Ascending aorta (tissue), 2 donors: ENCODE measurements around the gene DBP. TPM values are rescaled to one million over a fixed set of nuclear protein-coding genes. Genes with fewer than 3 reads are reported as not detected.
"Not testable (repeated sequence)": the region's sequence is repeated elsewhere in the genome, so short reads cannot be mapped to it uniquely, and the experiment has no call there.

ENCODE experiments used
- DNase-seq, 2 donors: peaks; one replicate each; pipeline ENCODE4 v3.0.0-alpha.2; 2019; ENCODE audit warnings: low spot score in 2 of 2
- H3K27ac ChIP-seq, 2 donors: fragments of 200-600 bp; sonication (generic); one replicate each; pipeline ENCODE4 v1.5.1; 2016 to 2017; ENCODE audit warnings: mild to moderate bottlenecking in 1 of 2
- H3K27me3 ChIP-seq: fragments of 200-600 bp; sonication (generic); one replicate; pipeline ENCODE4 v1.5.1; 2017
- H3K36me3 ChIP-seq, 2 donors: fragments of 200-600 bp; sonication (generic); one replicate each; pipeline ENCODE4 v1.5.1; 2016
- H3K4me1 ChIP-seq, 2 donors: fragments of 200-600 bp; sonication (generic); one replicate each; pipeline ENCODE4 v1.5.1; 2016 to 2017; ENCODE audit warnings: mild to moderate bottlenecking in 1 of 2
- H3K4me3 ChIP-seq, 2 donors: fragments of 200-600 bp; sonication (generic); one replicate each; pipeline ENCODE4 v1.5.1; 2016 to 2017; ENCODE audit warnings: mild to moderate bottlenecking in 1 of 2
- H3K9me3 ChIP-seq, 2 donors: fragments of 200-600 bp; sonication (generic); one replicate each; pipeline ENCODE4 v1.5.1; 2016
- CTCF ChIP-seq, 3 experiments: fragments of 200-600 bp in 2 of 3; fragments of 450-650 bp in 1 of 3; sonication (generic) in 2 of 3; IDR thresholded peaks; one replicate each; pipeline ENCODE4 v1.5.1; 2016 to 2019; ENCODE audit warnings: antibody characterized with exemption in 3 of 3, mild to moderate bottlenecking in 1 of 3, moderate library complexity in 1 of 3
- intact Hi-C: fragments of 100-400 bp; cut with DNase I; formaldehyde crosslinking; loops from one replicate; pipeline ENCODE4 v1.15.1; 2023
- total RNA-seq: library from RNA; depleted of rRNA; stranded (reverse); fragments of >200 nt; gene quantifications from one replicate; pipeline ENCODE4 v1.1.0, GENCODE V29; 2016

Gene DBP
- total RNA-seq: 0.21 TPM

- no peaks in the 10 kb centered on the region for H3K9me3 ChIP-seq
- H3K27ac ChIP-seq: peak within 1 kb of the TSS; percentile 94 to 99
- H3K4me3 ChIP-seq: peak within 1 kb of the TSS; percentile 66 to 89
- intact Hi-C loops: loop anchor here (2.0 to 10.0 kb wide), 5 partner anchors 168 to 1218 kb away; partner anchors contain the start of genes CYTH2, DKKL1, PRMT1 and PTOV1
- peak in 1 of 2 donors; percentile 81 for DNase-seq
- peaks cover 0 to 5% of the 10 kb centered on the region in 2 donors for H3K36me3 ChIP-seq
- peak in 1 of 3 experiments; percentile 17 for TF ChIP-seq CTCF (IDR thresholded peaks at IDR 0.05)
- peaks cover 19 to 39% of the 10 kb centered on the region in 2 donors for H3K4me1 ChIP-seq
- no peaks in the 10 kb centered on the region for H3K27me3 ChIP-seq
These were observed at the start of gene DBP for GRCh38 chr19:48636859-48637448. Gene DBP, minus strand, starts transcription at chr19:48637379. Its CDS starts 385 bp downstream, at chr19:48636994.

GRCh38 chr19:48686637-48687036, 49.5 kb upstream of the DBP start:
- intact Hi-C loops, H3K4me1 ChIP-seq, H3K27me3 ChIP-seq, H3K4me3 ChIP-seq, DNase-seq, H3K27ac ChIP-seq, H3K36me3 ChIP-seq, H3K9me3 ChIP-seq: not testable (repeated sequence)

GRCh38 chr19:48686088-48686487, 48.9 kb upstream of the DBP start:
- DNase-seq: no peak
- Histone ChIP-seq H3K27me3 (no peaks in the 10 kb centered on the region), H3K36me3 (no peaks in the 10 kb centered on the region), H3K4me3 (no peak overlapping the region), H3K9me3 (no peaks in the 10 kb centered on the region), H3K4me1 (no peaks in the 10 kb centered on the region), H3K27ac (no peak overlapping the region)
- no peak for TF ChIP-seq CTCF (IDR thresholded peaks at IDR 0.05)
- intact Hi-C loops: no loop called here

- no peaks in the 10 kb centered on the region for H3K4me1 ChIP-seq
- no peaks in the 10 kb centered on the region for H3K27me3 ChIP-seq
- H3K36me3 ChIP-seq: no peaks in the 10 kb centered on the region
- no peak overlapping the region for H3K27ac ChIP-seq
- no peak overlapping the region for H3K4me3 ChIP-seq
- DNase-seq: no peak
- no peak for TF ChIP-seq CTCF (IDR thresholded peaks at IDR 0.05)
- H3K9me3 ChIP-seq: no peaks in the 10 kb centered on the region
- intact Hi-C loops: no loop called here
These were observed 48.4 kb upstream of the DBP start for GRCh38 chr19:48685583-48685982.

GRCh38 chr19:48683349-48683748, 46.2 kb upstream of the DBP start:
- Histone ChIP-seq H3K36me3 (no peaks in the 10 kb centered on the region), H3K4me3 (no peak overlapping the region), H3K27ac (no peak overlapping the region), H3K27me3 (no peaks in the 10 kb centered on the region), H3K9me3 (no peaks in the 10 kb centered on the region), H3K4me1 (no peaks in the 10 kb centered on the region)
- intact Hi-C loops: no loop called here
- TF ChIP-seq CTCF (IDR thresholded peaks at IDR 0.05): no peak
- DNase-seq: no peak

GRCh38 chr19:48681127-48681470, 43.9 kb upstream of the DBP start:
- DNase-seq: no peak
- Histone ChIP-seq H3K9me3 (no peaks in the 10 kb centered on the region), H3K27me3 (no peaks in the 10 kb centered on the region), H3K4me1 (no peaks in the 10 kb centered on the region), H3K36me3 (no peaks in the 10 kb centered on the region), H3K4me3 (no peak overlapping the region), H3K27ac (no peak overlapping the region)
- intact Hi-C loops: no loop called here
- no peak for TF ChIP-seq CTCF (IDR thresholded peaks at IDR 0.05)
